Fibroblast of skin of left quadriceps (primary cell): Measurements from ENCODE around the gene SNAPC3.

ENCODE experiments used
- DNase-seq, 2 experiments: peaks; one replicate each; pipeline ENCODE4 v3.0.0-alpha.2; 2013; ENCODE audit warnings: low read depth in 2 of 2

The SNAPC3 gene

GRCh38 chr9:15491950-15492349 lies 69.3 kb downstream of the SNAPC3 start:
- DNase-seq, result no peak

GRCh38 chr9:15492485-15493150 lies 69.9 kb downstream of the SNAPC3 start:
- no peak for DNase-seq

- DNase-seq, result no peak
Observed at GRCh38 chr9:15498246-15498995, 75.7 kb downstream of the SNAPC3 start.

- no peak for DNase-seq
Observed at GRCh38 chr9:15499139-15499538, 76.5 kb downstream of the SNAPC3 start.

- DNase-seq, result no peak
Observed at GRCh38 chr9:15501179-15501578, 78.5 kb downstream of the SNAPC3 start.

- DNase-seq, result no peak
Observed at GRCh38 chr9:15501803-15502202, 79.1 kb downstream of the SNAPC3 start.

- DNase-seq, result no peak
Observed at GRCh38 chr9:15505921-15506320, 83.2 kb downstream of the SNAPC3 start.

GRCh38 chr9:15509931-15510788 lies 87.5 kb downstream of the SNAPC3 start:
- DNase-seq, result no peak

GRCh38 chr9:15510789-15511575 lies 88.3 kb downstream of the SNAPC3 start, which contains the start of gene PSIP1:
TSS of gene PSIP1 (minus strand) at chr9:15510970. CDS start at chr9:15510188, 782 bp downstream.
- DNase-seq, result peak; percentile 83 to 85
